HG02938 (cell line): Measurements from ENCODE around the gene KREMEN1.

Experiments used
- ATAC-seq: cut with Tn5 transposase; IDR thresholded peaks from one replicate; pipeline ENCODE4 v1.9.1; 2021; ENCODE audit warnings: mild to moderate bottlenecking, moderate library complexity; ENCODE audit not compliant: unreplicated experiment

Gene KREMEN1

GRCh38 chr22:29126670-29127395 is 54.0 kb downstream of the KREMEN1 start:
- no peak for ATAC-seq

- no peak for ATAC-seq
These were observed 56.3 kb downstream of the KREMEN1 start for GRCh38 chr22:29128891-29129807.

- no peak for ATAC-seq
These were observed 56.9 kb downstream of the KREMEN1 start for GRCh38 chr22:29129808-29130140.

- ATAC-seq, result no peak
These were observed 57.6 kb downstream of the KREMEN1 start for GRCh38 chr22:29130476-29130875.

GRCh38 chr22:29133603-29134133 is 60.8 kb downstream of the KREMEN1 start:
- no peak for ATAC-seq

GRCh38 chr22:29134448-29134847 is 61.6 kb downstream of the KREMEN1 start:
- no peak for ATAC-seq

GRCh38 chr22:29136782-29137700 is 64.2 kb downstream of the KREMEN1 start:
- no peak for ATAC-seq

- no peak for ATAC-seq
These were observed 65.9 kb downstream of the KREMEN1 start for GRCh38 chr22:29138556-29139305.

- no peak for ATAC-seq
These were observed 67.3 kb downstream of the KREMEN1 start for GRCh38 chr22:29139965-29140782.

- no peak for ATAC-seq
These were observed 68.3 kb downstream of the KREMEN1 start for GRCh38 chr22:29141078-29141688.

GRCh38 chr22:29142116-29142515 is 69.3 kb downstream of the KREMEN1 start:
- ATAC-seq, result no peak

GRCh38 chr22:29143941-29144785 is 71.3 kb downstream of the KREMEN1 start:
- ATAC-seq, result no peak

- no peak for ATAC-seq
These were observed 71.9 kb downstream of the KREMEN1 start for GRCh38 chr22:29144786-29145160.

- no peak for ATAC-seq
These were observed 72.7 kb downstream of the KREMEN1 start for GRCh38 chr22:29145321-29146072.

- ATAC-seq, result no peak
These were observed 73.3 kb downstream of the KREMEN1 start for GRCh38 chr22:29146091-29146560.

- ATAC-seq, result no peak
These were observed 73.9 kb downstream of the KREMEN1 start for GRCh38 chr22:29146771-29147170.

GRCh38 chr22:29147331-29147899 is 74.6 kb downstream of the KREMEN1 start:
- ATAC-seq, result no peak
